ENCODE results near the gene GRXCR1.

GRXCR1 gene

DNA sequence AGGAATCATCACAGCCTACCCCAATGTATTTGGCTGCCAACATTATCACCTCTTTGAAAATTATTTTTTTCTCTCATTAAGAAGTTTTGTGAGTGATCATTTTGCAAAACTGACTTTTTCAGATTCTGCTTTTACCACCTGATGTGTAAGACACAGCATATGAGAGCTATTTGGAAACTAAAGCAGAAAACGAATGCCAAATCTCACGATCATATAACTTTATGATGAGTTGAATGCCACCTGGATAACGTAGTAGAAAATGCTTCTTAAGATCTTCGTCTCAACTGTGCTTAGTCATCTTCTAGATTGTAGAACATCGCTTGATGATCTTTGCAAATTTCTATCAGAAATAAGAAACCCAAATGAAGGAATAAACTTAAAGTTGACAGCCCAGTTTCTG is 21.3 kb upstream of the GRXCR1 start:
- TF ChIP-seq, protein P1, sequence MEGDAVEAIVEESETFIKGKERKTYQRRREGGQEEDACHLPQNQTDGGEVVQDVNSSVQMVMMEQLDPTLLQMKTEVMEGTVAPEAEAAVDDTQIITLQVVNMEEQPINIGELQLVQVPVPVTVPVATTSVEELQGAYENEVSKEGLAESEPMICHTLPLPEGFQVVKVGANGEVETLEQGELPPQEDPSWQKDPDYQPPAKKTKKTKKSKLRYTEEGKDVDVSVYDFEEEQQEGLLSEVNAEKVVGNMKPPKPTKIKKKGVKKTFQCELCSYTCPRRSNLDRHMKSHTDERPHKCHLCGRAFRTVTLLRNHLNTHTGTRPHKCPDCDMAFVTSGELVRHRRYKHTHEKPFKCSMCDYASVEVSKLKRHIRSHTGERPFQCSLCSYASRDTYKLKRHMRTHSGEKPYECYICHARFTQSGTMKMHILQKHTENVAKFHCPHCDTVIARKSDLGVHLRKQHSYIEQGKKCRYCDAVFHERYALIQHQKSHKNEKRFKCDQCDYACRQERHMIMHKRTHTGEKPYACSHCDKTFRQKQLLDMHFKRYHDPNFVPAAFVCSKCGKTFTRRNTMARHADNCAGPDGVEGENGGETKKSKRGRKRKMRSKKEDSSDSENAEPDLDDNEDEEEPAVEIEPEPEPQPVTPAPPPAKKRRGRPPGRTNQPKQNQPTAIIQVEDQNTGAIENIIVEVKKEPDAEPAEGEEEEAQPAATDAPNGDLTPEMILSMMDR (IDR thresholded peaks at IDR 0.05; ENCODE audit: borderline replicate concordance, control extremely low read depth, extremely low read depth, insufficient read depth, missing control alignments) = no peak
- in situ Hi-C loops (cut with MboI; ENCODE audit: low sequenced_read_pairs, unreplicated experiment) = loop anchor here (25.0 kb wide), 1 partner anchor 509 kb away; no protein-coding TSS in a partner anchor
- DNase-seq (ENCODE audit: low spot score) = no peak

DNA sequence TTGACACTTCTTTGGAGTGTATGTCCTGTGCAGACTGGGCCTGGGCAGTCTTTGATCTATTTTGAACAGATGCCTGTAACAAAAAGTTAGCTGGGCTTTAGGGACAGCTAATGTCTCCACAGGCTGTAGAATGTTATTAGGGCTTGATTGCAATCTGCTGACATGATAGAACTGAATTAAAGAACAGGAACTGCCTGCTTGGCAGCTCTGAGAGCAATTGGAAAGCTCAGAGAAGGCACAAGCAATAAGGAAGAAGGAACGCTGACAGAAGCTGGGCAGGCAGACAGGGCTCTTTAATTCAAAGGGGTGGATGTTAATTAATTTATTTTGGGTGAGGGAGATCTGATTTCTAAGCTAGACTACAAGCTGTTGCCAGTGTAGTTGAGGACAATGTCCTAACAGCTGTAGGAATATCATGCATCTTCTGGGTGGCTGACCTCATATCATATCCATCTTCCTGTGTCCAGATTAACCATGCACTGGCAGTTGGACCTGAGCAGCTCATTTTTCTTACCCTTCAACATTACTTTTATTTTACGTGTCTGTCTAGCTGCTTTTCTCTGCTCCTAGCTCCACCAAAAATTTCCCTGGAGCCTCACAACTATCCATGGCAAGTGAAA is 20.7 kb upstream of the GRXCR1 start:
- no peak for DNase-seq (ENCODE audit: low spot score)
- TF ChIP-seq, protein P1 (IDR thresholded peaks at IDR 0.05; ENCODE audit: borderline replicate concordance, control extremely low read depth, extremely low read depth, insufficient read depth, missing control alignments) = no peak
- in situ Hi-C loops (cut with MboI; ENCODE audit: low sequenced_read_pairs, unreplicated experiment) = loop anchor here (25.0 kb wide), 1 partner anchor 509 kb away; no protein-coding TSS in a partner anchor

DNA sequence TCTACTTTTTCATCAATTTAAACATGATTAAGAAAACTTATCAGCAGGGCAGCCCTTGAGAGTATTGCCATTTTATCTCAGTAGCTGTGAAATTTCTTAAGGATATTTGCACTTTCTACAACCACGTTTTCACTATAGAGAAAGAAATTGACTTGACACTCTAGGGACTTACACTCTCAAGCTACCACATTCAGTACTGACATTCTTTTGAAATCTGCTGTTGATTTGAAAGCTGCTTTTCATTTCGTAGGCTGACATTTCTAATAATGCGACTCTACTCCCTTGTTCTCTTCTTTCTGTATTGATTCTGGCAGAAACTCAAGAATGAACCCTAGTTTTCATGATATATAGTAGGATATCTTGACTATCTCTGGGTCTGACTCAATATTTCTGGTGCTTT is 13.7 kb upstream of the GRXCR1 start:
- DNase-seq (ENCODE audit: low spot score) = no peak
- in situ Hi-C loops (cut with MboI; ENCODE audit: low sequenced_read_pairs, unreplicated experiment) = no loop called here
- TF ChIP-seq, protein P1 (IDR thresholded peaks at IDR 0.05; ENCODE audit: borderline replicate concordance, control extremely low read depth, extremely low read depth, insufficient read depth, missing control alignments) = no peak

DNA sequence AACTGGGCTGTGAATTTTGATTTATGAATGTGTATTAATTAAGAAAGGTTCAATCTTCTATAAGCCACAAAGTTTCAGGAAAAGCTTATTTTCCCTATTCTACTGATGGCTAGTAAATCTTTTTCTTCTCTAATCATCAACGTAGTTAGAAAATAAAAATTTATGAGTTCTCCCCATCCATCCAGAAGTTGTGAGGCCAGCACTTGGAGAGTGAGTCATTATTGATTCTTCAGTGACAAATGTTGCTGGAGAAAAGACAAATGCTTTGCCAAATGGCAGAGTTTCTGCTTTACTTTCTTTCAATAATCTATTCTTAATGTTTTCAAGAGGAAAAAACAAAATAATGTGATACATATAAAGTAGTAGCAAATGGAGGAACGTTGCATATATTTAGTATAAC is 11.3 kb upstream of the GRXCR1 start:
- DNase-seq (ENCODE audit: low spot score) = no peak

DNA sequence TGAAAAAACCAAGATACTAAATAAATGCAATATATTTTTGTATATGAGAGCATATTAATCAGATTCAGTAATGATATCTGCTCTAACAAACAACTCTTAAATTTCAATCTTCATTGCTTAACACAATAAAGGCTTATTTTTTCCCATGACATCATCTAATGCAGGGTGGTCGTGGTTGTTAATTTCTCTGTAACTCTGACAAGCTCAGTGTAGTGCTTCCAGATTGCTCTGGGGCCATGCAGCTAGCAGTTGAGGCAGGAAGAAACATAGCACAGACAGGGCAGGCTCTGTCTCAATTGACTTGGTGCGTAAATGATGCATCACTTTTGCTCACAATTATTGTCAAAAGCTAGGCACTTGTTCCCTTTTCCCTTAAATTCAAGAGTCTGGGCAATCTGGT is 869 bp upstream of the GRXCR1 start:
- TF ChIP-seq, protein P1 (IDR thresholded peaks at IDR 0.05; ENCODE audit: borderline replicate concordance, control extremely low read depth, extremely low read depth, insufficient read depth, missing control alignments) = no peak
- in situ Hi-C loops (cut with MboI; ENCODE audit: low sequenced_read_pairs, unreplicated experiment) = no loop called here
- no peak for DNase-seq (ENCODE audit: low spot score)

More for the DNA sequence above, 11.3 kb upstream of the GRXCR1 start:
- TF ChIP-seq, protein P1 (IDR thresholded peaks at IDR 0.05; ENCODE audit: borderline replicate concordance, control extremely low read depth, extremely low read depth, insufficient read depth, missing control alignments) = no peak
- in situ Hi-C loops (cut with MboI; ENCODE audit: low sequenced_read_pairs, unreplicated experiment) = no loop called here

DNA sequence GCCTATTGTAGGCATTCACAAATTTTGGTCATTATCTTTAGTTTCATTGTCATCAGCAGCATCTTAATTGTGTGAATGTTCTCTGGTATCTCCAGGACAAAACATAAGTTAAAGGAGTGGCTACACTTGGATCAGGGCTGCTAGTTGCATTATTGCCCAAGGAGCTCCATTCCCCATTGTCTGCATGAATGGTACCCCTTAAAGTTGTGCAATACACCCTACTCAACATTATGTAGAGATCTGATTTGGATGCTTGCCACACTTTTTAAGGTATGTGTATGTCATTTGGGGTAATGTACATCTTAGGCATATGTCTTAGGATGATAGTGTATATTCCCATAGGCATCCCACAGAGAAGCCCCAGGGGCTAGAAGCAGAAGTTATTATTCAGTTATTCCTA is 2.9 kb downstream of the GRXCR1 start:
- DNase-seq (ENCODE audit: low spot score) = no peak
- in situ Hi-C loops (cut with MboI; ENCODE audit: low sequenced_read_pairs, unreplicated experiment) = no loop called here
- TF ChIP-seq, protein P1 (IDR thresholded peaks at IDR 0.05; ENCODE audit: borderline replicate concordance, control extremely low read depth, extremely low read depth, insufficient read depth, missing control alignments) = no peak
